ENCODE data around the gene PWWP2B.
"Not testable (repeated sequence)": the region's sequence is repeated elsewhere in the genome, so short reads cannot be mapped to it uniquely, and the experiment has no call there.

The PWWP2B gene

DNA sequence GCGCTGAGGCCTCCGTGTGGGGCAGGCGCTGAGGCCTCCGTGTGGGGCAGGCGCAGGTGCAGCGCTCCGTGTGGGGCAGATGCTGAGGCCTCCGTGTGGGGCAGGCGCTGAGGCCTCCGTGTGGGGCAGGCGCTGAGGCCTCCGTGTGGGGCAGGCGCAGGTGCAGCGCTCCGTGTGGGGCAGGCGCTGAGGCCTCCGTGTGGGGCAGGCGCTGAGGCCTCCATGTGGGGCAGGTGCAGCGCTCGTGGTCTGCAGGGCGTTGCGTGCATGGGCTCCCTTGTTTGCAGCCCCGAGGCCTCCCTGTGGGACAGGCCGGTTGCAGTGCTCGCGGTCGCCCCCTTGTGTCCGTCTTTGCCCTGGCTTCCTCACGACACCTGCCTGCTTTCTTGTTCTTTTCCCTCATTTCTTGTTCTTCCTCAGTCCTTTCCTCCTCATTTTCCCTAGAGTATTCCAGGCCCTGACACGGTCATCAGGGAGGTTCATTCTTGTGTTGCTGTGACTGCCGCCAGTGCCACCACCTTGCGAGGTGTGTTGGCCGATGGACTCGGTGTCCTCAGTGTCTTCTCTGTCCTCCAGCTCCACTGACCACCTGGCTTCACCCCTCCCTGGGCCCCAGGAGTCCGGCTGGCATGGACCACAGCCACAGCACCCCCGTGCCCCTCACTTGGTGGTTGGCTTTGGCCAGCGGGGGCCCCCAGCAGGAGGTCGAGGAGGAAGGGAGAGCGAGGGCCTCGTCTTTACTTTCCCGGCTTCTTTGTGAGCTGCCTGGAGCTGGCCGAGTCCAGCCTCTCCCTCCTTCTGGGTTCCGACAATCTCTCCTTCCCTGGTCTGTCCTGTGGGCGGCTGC is 44.3 kb upstream of the PWWP2B start:
- H3K27ac ChIP-seq = not testable (repeated sequence)
- TF ChIP-seq, protein P1, sequence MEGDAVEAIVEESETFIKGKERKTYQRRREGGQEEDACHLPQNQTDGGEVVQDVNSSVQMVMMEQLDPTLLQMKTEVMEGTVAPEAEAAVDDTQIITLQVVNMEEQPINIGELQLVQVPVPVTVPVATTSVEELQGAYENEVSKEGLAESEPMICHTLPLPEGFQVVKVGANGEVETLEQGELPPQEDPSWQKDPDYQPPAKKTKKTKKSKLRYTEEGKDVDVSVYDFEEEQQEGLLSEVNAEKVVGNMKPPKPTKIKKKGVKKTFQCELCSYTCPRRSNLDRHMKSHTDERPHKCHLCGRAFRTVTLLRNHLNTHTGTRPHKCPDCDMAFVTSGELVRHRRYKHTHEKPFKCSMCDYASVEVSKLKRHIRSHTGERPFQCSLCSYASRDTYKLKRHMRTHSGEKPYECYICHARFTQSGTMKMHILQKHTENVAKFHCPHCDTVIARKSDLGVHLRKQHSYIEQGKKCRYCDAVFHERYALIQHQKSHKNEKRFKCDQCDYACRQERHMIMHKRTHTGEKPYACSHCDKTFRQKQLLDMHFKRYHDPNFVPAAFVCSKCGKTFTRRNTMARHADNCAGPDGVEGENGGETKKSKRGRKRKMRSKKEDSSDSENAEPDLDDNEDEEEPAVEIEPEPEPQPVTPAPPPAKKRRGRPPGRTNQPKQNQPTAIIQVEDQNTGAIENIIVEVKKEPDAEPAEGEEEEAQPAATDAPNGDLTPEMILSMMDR (conservative IDR thresholded peaks at IDR 0.05) = peak; percentile 79

DNA sequence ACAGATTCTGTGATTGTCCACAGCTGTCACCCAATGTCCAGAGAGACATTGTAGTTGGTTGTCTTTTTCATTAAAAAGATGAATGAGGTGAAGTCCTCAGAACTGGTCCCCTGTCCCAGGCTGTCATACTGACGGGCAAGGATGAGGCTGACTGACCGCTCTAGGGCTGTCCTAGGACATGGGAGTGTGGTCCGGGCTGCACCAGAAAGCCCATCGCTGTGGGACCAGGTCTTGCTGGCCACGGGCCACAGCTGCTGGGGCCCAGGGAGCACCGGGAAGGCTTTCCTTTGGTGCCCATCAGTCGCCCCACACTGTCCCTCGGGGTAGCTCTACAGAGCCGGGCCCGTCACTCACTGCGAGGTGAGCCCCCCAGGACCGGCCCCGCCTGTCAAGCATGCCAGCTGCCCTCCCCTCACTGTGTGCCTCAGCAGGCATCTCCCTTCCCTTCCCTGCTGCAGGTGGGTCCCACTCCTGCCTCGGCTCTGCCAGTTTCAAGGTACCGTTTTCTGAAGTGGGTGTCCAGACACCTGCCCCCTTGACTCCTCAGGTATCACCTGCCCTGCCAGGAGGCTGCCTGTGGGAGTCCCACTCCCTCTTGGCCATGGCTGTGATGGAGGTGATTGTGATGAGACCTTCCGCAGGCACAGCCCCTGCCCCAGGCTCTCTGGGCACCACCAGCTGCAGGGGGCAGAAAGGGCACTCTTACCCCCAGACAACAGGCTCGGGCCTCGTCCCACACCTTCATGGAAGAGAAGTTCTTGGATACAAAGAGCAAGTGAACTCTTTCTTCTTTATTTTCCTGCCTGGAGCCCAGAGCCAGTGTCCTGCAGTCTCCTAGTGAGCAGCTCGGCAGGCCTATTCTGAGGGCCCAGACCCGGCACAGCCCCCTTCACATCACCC is 43.3 kb upstream of the PWWP2B start:
- TF ChIP-seq, protein P1 (conservative IDR thresholded peaks at IDR 0.05) = no peak
- TF ChIP-seq ZFX (IDR thresholded peaks at IDR 0.05) = no peak
- no peak overlapping the region for H3K27ac ChIP-seq

DNA sequence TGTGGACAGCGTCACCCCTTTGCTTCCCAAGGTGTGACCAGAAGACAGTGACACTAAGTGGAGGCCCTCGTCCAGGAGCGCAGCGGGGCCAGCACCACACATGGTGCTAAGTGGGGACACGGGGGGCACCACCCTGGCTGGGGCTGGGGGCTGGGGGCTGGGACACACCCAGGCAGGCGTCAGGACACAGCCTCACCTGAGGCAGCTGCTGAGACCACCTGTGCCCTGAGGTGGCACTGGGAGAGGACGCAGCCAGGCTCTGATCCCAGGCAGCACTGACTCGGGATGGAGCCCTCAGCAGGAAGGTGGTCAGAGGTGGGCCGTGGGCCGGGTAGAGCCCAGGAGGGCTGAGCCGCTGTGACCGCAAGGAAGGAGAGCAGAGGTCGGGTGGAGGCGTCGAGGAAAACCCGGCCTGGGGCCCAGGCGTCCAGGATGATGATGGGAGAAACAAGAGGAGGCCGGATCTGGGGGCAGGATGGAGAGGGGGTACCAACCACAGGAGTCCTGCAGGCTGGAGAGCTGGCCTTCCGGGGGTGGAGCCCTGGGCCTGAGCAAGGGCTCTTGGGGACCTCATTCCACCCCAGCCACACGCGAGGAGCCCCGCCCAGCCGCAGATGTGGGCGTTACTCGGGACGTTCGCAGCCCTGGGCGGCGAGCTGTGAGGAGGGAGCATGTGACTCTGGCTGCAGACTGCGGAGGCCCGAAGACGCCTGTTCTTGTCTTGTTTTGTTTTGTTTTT is 42.5 kb upstream of the PWWP2B start:
- H3K27ac ChIP-seq = no peak overlapping the region
- TF ChIP-seq, protein P1 (conservative IDR thresholded peaks at IDR 0.05) = no peak
- no peak for TF ChIP-seq ZFX (IDR thresholded peaks at IDR 0.05)

DNA sequence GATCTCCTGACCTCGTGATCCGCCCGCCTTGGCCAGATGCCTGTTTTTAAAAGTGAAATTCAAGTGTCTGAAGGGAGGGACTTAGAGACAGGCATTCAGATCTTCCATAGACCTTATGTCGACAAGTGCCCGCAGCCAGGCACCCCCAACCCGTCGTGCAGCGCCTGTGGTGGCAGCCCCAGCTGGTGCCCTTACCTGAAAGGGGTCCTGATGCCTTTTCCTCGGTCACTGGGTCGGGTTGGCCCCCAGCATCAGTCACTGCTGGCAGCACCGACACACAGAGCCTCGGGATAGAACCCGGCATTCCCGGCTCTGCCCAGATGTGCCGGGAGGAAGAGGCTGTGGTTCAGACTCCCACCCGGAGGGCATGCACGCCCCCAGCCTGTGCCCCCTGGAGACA is 41.7 kb upstream of the PWWP2B start:
- TF ChIP-seq, protein P1 (conservative IDR thresholded peaks at IDR 0.05) = no peak
- TF ChIP-seq ZFX (IDR thresholded peaks at IDR 0.05) = no peak
- H3K27ac ChIP-seq = no peak overlapping the region

DNA sequence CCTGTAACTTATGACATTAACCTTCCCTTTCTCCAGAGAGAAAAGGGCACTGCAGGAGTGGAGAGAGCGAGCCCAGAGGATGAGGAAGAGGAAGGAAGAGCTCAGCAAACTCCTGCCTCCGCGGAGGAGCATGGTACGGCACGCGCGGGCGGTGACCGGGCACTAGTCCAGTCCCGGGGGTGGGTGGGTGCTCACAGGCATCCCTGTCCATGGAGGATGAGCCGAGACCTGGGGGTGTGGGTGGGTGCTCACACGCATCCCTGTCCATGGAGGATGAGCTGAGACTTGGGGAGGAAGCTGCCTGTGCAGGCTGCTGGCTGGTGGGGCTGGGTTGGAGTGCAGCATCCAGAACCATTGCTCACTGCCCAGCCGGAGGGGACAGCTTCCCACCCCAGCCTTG is 41.2 kb upstream of the PWWP2B start:
- no peak overlapping the region for H3K27ac ChIP-seq
- TF ChIP-seq, protein P1 (conservative IDR thresholded peaks at IDR 0.05) = no peak
- no peak for TF ChIP-seq ZFX (IDR thresholded peaks at IDR 0.05)

DNA sequence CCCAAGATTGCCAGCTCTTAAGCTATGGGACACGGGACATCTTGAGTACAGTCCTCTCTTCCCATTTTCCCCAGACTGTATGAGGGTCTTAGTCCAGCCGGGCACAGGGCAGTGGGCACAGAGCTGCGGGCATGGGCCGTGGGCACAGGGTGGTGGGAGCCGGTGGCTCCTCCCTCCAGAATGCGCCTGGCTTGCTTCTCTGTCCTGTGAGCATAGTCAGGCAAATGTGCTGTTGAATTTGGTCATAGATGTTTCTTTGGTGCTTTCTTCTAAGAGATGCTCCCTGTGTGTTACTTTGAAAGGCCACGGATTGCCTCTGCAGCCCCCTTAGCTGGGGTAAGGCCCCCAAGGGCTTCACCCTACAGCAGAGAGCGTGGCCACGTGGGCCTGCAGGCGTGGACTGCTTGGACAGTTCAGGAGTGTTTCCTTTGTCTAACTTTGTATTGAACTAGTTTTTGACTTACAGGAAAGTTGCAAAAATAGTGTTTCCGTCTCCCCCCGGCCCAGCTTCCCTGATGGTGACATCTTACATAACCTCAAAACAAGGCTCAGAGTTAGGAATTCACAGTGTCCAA is 40.3 kb upstream of the PWWP2B start:
- TF ChIP-seq, protein P1 (conservative IDR thresholded peaks at IDR 0.05) = no peak
- TF ChIP-seq ZFX (IDR thresholded peaks at IDR 0.05) = no peak
- H3K27ac ChIP-seq = no peak overlapping the region
